ENCODE data around the gene MMAB.

DNA sequence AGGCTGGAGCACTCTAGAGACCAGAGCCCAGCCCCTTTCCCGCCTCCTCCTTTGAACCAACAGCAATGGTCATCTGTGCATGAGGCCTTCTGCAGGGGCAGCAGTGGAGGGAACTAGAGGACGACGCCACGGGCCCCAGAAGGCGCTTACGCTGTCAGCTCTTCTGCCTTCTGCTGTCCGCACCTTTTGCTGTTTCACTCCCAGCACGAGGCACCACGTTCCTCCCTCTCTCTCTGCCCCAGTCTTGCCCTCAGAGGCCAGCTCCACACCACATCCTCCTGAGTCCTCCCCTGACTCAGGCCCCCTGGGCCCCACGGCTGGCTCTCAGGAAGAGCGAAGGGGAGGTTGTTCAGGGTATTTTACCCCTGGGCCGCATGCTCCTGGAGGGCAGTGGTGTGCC lies 15.5 kb downstream of the MMAB start:
- TF ChIP-seq, protein P1, sequence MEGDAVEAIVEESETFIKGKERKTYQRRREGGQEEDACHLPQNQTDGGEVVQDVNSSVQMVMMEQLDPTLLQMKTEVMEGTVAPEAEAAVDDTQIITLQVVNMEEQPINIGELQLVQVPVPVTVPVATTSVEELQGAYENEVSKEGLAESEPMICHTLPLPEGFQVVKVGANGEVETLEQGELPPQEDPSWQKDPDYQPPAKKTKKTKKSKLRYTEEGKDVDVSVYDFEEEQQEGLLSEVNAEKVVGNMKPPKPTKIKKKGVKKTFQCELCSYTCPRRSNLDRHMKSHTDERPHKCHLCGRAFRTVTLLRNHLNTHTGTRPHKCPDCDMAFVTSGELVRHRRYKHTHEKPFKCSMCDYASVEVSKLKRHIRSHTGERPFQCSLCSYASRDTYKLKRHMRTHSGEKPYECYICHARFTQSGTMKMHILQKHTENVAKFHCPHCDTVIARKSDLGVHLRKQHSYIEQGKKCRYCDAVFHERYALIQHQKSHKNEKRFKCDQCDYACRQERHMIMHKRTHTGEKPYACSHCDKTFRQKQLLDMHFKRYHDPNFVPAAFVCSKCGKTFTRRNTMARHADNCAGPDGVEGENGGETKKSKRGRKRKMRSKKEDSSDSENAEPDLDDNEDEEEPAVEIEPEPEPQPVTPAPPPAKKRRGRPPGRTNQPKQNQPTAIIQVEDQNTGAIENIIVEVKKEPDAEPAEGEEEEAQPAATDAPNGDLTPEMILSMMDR (IDR thresholded peaks at IDR 0.05; ENCODE audit: low read depth, low read length): no peak
- no peak for TF ChIP-seq EZH2phosphoT487 (IDR thresholded peaks at IDR 0.05; ENCODE audit: low read depth)

Measured in OCI-LY3 (cell line).